Stimulated activated memory B cell treated with anti-CD40 and anti-IgM and Interleukin-4, amounts not matched to agents 10 μg/mL and 1 μg/mL and 100 μg/mL, for 72 hours (primary cell): Measurements from ENCODE around the gene TUFM.
"Not testable (repeated sequence)": the region's sequence is repeated elsewhere in the genome, so short reads cannot be mapped to it uniquely, and the experiment has no call there.

Source experiments
- ATAC-seq: fragments of 150-1000 bp; cut with Tn5 transposase; 2 replicates; pipeline ENCODE4 v1.10.0; 2021
- H3K27ac Mint-ChIP-seq: one replicate; pipeline ENCODE4 v1.8.0; 2022; ENCODE audit warnings: mild to moderate bottlenecking, mixed read lengths
- H3K27me3 Mint-ChIP-seq: one replicate; pipeline ENCODE4 v1.8.0; 2022; ENCODE audit warnings: mixed read lengths
- H3K36me3 Mint-ChIP-seq: one replicate; pipeline ENCODE4 v1.8.0; 2022; ENCODE audit warnings: mixed read lengths
- H3K4me1 Mint-ChIP-seq: one replicate; pipeline ENCODE4 v1.8.0; 2022; ENCODE audit warnings: mixed read lengths
- H3K4me3 Mint-ChIP-seq: one replicate; pipeline ENCODE4 v1.8.0; 2022; ENCODE audit warnings: mild to moderate bottlenecking, moderate library complexity, mixed read lengths
- H3K9me3 Mint-ChIP-seq: one replicate; pipeline ENCODE4 v1.8.0; 2022; ENCODE audit warnings: mixed read lengths

The TUFM gene

GRCh38 chr16:28846080-28846932, at the start of gene TUFM:
Gene TUFM (minus strand): TSS chr16:28846348. CDS start chr16:28846269, 79 bp downstream.
- no peaks in the 10 kb centered on the region for H3K9me3 Mint-ChIP-seq
- peaks cover 32% of the 10 kb centered on the region for H3K4me1 Mint-ChIP-seq
- peak within 1 kb of the TSS; percentile 93 for H3K4me3 Mint-ChIP-seq
- ATAC-seq, result peak; percentile 98
- H3K27ac Mint-ChIP-seq, result peak within 1 kb of the TSS; percentile 92
- peaks cover 38% of the 10 kb centered on the region for H3K36me3 Mint-ChIP-seq
- no peaks in the 10 kb centered on the region for H3K27me3 Mint-ChIP-seq

GRCh38 chr16:28895609-28896008, 49.5 kb upstream of the TUFM start:
- no peak overlapping the region for H3K4me3 Mint-ChIP-seq
- ATAC-seq, result no peak
- no peaks in the 10 kb centered on the region for H3K27me3 Mint-ChIP-seq
- no peak overlapping the region for H3K27ac Mint-ChIP-seq
- H3K9me3 Mint-ChIP-seq, result no peaks in the 10 kb centered on the region
- H3K4me1 Mint-ChIP-seq, result peaks cover 5% of the 10 kb centered on the region
- no peaks in the 10 kb centered on the region for H3K36me3 Mint-ChIP-seq

GRCh38 chr16:28893291-28893690, 47.1 kb upstream of the TUFM start:
- Mint-ChIP-seq H3K9me3 (no peaks in the 10 kb centered on the region), H3K4me3 (no peak overlapping the region), H3K27me3 (no peaks in the 10 kb centered on the region), H3K36me3 (no peaks in the 10 kb centered on the region), H3K27ac (no peak overlapping the region), H3K4me1 (peaks cover 5% of the 10 kb centered on the region)
- ATAC-seq, result no peak

GRCh38 chr16:28891964-28892890, 46.1 kb upstream of the TUFM start:
- no peak for ATAC-seq

GRCh38 chr16:28890355-28890754, 44.2 kb upstream of the TUFM start:
- not testable (repeated sequence) for H3K36me3 Mint-ChIP-seq, H3K9me3 Mint-ChIP-seq, H3K27ac Mint-ChIP-seq, H3K27me3 Mint-ChIP-seq, H3K4me1 Mint-ChIP-seq, ATAC-seq, H3K4me3 Mint-ChIP-seq

More at GRCh38 chr16:28891964-28892890, 46.1 kb upstream of the TUFM start:
- Mint-ChIP-seq H3K36me3 (no peaks in the 10 kb centered on the region), H3K4me3 (no peak overlapping the region), H3K4me1 (peaks cover 5% of the 10 kb centered on the region), H3K27me3 (no peaks in the 10 kb centered on the region), H3K9me3 (no peaks in the 10 kb centered on the region), H3K27ac (no peak overlapping the region)

- Mint-ChIP-seq H3K36me3 (no peaks in the 10 kb centered on the region), H3K4me1 (no peaks in the 10 kb centered on the region), H3K9me3 (no peaks in the 10 kb centered on the region), H3K27ac (no peak overlapping the region), H3K27me3 (peaks cover 10% of the 10 kb centered on the region), H3K4me3 (no peak overlapping the region)
- ATAC-seq, result no peak
Measured at GRCh38 chr16:28886945-28887344, 40.8 kb upstream of the TUFM start.

GRCh38 chr16:28884045-28884444, 37.9 kb upstream of the TUFM start:
- Mint-ChIP-seq H3K36me3 (no peaks in the 10 kb centered on the region), H3K9me3 (no peaks in the 10 kb centered on the region), H3K4me3 (no peak overlapping the region), H3K27me3 (peaks cover 21% of the 10 kb centered on the region), H3K27ac (no peak overlapping the region), H3K4me1 (peaks cover 13% of the 10 kb centered on the region)
- ATAC-seq, result no peak

GRCh38 chr16:28883221-28883996, 37.3 kb upstream of the TUFM start:
- ATAC-seq, result no peak
- no peak overlapping the region for H3K27ac Mint-ChIP-seq

GRCh38 chr16:28882551-28883160, 36.5 kb upstream of the TUFM start:
- Mint-ChIP-seq H3K9me3 (no peaks in the 10 kb centered on the region), H3K36me3 (no peaks in the 10 kb centered on the region), H3K4me3 (no peak overlapping the region), H3K27ac (no peak overlapping the region), H3K27me3 (peaks cover 21% of the 10 kb centered on the region), H3K4me1 (peaks cover 24% of the 10 kb centered on the region)
- ATAC-seq, result no peak

More at GRCh38 chr16:28883221-28883996, 37.3 kb upstream of the TUFM start:
- Mint-ChIP-seq H3K27me3 (peaks cover 21% of the 10 kb centered on the region), H3K4me1 (peaks cover 19% of the 10 kb centered on the region), H3K9me3 (no peaks in the 10 kb centered on the region), H3K4me3 (no peak overlapping the region), H3K36me3 (no peaks in the 10 kb centered on the region)

- H3K27ac Mint-ChIP-seq, ATAC-seq, H3K36me3 Mint-ChIP-seq, H3K4me3 Mint-ChIP-seq, H3K9me3 Mint-ChIP-seq: not testable (repeated sequence)
- H3K27me3 Mint-ChIP-seq, result peaks cover 21% of the 10 kb centered on the region
- peaks cover 31% of the 10 kb centered on the region for H3K4me1 Mint-ChIP-seq
Measured at GRCh38 chr16:28881565-28881964, 35.4 kb upstream of the TUFM start.

- no peaks in the 10 kb centered on the region for H3K9me3 Mint-ChIP-seq
- peaks cover 21% of the 10 kb centered on the region for H3K27me3 Mint-ChIP-seq
- peaks cover 31% of the 10 kb centered on the region for H3K4me1 Mint-ChIP-seq
- H3K27ac Mint-ChIP-seq, result no peak overlapping the region
- ATAC-seq, result no peak
- no peaks in the 10 kb centered on the region for H3K36me3 Mint-ChIP-seq
- peak overlapping the region; percentile 85 for H3K4me3 Mint-ChIP-seq
Measured at GRCh38 chr16:28880955-28881354, 34.8 kb upstream of the TUFM start.

- Mint-ChIP-seq H3K4me1 (peaks cover 31% of the 10 kb centered on the region), H3K27me3 (peaks cover 21% of the 10 kb centered on the region), H3K36me3 (no peaks in the 10 kb centered on the region), H3K27ac (no peak overlapping the region), H3K9me3 (no peaks in the 10 kb centered on the region), H3K4me3 (peak overlapping the region; percentile 85)
- ATAC-seq, result no peak
Measured at GRCh38 chr16:28880589-28880915, 34.4 kb upstream of the TUFM start.

- H3K4me3 Mint-ChIP-seq, result peak overlapping the region; percentile 85
- H3K9me3 Mint-ChIP-seq, result no peaks in the 10 kb centered on the region
- peaks cover 31% of the 10 kb centered on the region for H3K4me1 Mint-ChIP-seq
- H3K27ac Mint-ChIP-seq, result peak overlapping the region; percentile 77
- peak; percentile 94 for ATAC-seq
- peaks cover 21% of the 10 kb centered on the region for H3K27me3 Mint-ChIP-seq
- peaks cover 4% of the 10 kb centered on the region for H3K36me3 Mint-ChIP-seq
Measured at GRCh38 chr16:28879841-28880588, 33.9 kb upstream of the TUFM start.

GRCh38 chr16:28879261-28879840, 33.2 kb upstream of the TUFM start:
- ATAC-seq, result peak; percentile 57

More at GRCh38 chr16:28879261-28879840, 33.2 kb upstream of the TUFM start:
- peaks cover 4% of the 10 kb centered on the region for H3K36me3 Mint-ChIP-seq
- H3K27me3 Mint-ChIP-seq, result peaks cover 20% of the 10 kb centered on the region
- no peaks in the 10 kb centered on the region for H3K9me3 Mint-ChIP-seq
- peaks cover 31% of the 10 kb centered on the region for H3K4me1 Mint-ChIP-seq
- peak overlapping the region; percentile 77 for H3K27ac Mint-ChIP-seq
- peak overlapping the region; percentile 85 for H3K4me3 Mint-ChIP-seq
